ENCODE results near the gene CFAP74. TPM values are rescaled to one million over a fixed set of nuclear protein-coding genes. Genes with fewer than 3 reads are reported as not detected.

The CFAP74 gene
- total and polyA plus RNA-seq, 11 donors = 0.03 to 0.33 (median 0.07) TPM; not detected in 8

GRCh38 chr1:2028870-2029560 lies 25.4 kb upstream of the CFAP74 start:
- TF ChIP-seq, protein P1, sequence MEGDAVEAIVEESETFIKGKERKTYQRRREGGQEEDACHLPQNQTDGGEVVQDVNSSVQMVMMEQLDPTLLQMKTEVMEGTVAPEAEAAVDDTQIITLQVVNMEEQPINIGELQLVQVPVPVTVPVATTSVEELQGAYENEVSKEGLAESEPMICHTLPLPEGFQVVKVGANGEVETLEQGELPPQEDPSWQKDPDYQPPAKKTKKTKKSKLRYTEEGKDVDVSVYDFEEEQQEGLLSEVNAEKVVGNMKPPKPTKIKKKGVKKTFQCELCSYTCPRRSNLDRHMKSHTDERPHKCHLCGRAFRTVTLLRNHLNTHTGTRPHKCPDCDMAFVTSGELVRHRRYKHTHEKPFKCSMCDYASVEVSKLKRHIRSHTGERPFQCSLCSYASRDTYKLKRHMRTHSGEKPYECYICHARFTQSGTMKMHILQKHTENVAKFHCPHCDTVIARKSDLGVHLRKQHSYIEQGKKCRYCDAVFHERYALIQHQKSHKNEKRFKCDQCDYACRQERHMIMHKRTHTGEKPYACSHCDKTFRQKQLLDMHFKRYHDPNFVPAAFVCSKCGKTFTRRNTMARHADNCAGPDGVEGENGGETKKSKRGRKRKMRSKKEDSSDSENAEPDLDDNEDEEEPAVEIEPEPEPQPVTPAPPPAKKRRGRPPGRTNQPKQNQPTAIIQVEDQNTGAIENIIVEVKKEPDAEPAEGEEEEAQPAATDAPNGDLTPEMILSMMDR (IDR thresholded peaks at IDR 0.05) = no peak
- TF ChIP-seq POLR2A (IDR thresholded peaks at IDR 0.05) = no peak
- intact Hi-C loops (cut with DNase I) = no loop called here
- H3K4me1 ChIP-seq = peaks cover 0 to 25% (median 10%) of the 10 kb centered on the region in 12 donors

DNA sequence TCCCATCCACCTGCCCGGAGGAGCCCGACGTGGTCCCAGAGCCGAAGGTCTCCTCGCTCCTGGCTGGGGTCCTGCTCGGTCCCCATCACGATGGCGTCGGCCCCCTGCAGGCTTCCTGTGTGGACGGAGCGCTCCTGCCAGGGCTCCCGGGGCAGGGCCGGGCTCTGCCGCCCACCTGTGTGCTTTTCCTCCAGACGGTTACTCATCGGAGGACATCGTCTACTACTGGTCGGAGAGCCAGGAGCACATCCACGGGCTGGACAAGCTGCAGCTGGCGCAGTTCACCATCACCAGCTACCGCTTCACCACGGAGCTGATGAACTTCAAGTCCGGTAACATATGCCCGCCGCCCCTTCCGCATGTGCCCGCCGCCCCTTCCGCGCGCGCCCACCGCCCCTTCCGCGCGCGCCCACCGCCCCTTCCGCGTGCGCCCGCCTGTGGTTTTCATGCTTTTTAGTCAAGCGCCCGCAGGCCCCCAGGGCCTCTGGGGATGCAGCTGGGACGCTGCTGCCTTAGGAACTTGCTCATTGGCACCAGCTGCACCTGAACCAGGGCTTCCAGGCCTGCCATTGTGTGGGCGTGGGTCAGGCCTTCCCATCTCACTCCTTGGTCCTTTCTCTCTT lies 24.5 kb upstream of the CFAP74 start:
- Histone ChIP-seq H3K27ac (no peak overlapping the region), H3K9me3 (no peaks in the 10 kb centered on the region), H3K27me3 (peaks cover 0 to 15% (median 4%) of the 10 kb centered on the region in 9 donors), H3K4me1 (peaks cover 0 to 23% (median 10%) of the 10 kb centered on the region in 12 donors), H3K4me3 (no peak overlapping the region), H3K36me3 (no peaks in the 10 kb centered on the region)
- intact Hi-C loops (cut with DNase I) = no loop called here
- TF ChIP-seq POLR2A (IDR thresholded peaks at IDR 0.05) = no peak
- TF ChIP-seq, protein P1 (IDR thresholded peaks at IDR 0.05) = no peak
- WGBS, 4 donors = 91 to 93% (median 92%) methylated on average over 37 to 46 of the region's 46 CpGs
- ATAC-seq (no peak), DNase-seq (no peak)

More at GRCh38 chr1:2028870-2029560, 25.4 kb upstream of the CFAP74 start:
- ATAC-seq (no peak), DNase-seq (no peak)
- peaks cover 0 to 7% (median 0%) of the 10 kb centered on the region in 9 donors for H3K27me3 ChIP-seq
- WGBS, 4 donors = 87 to 93% (median 88%) methylated on average over 23 to 26 of the region's 26 CpGs
- H3K36me3 ChIP-seq = no peaks in the 10 kb centered on the region
- H3K4me3 ChIP-seq = no peak overlapping the region
- no peaks in the 10 kb centered on the region for H3K9me3 ChIP-seq
- no peak overlapping the region for H3K27ac ChIP-seq

GRCh38 chr1:2025491-2025981 lies 21.9 kb upstream of the CFAP74 start:
- Histone ChIP-seq H3K4me1 (peaks cover 0 to 15% (median 10%) of the 10 kb centered on the region in 12 donors), H3K9me3 (no peaks in the 10 kb centered on the region), H3K4me3 (peak overlapping the region in 8 of 12 donors; percentile 23 to 38 (median 27)), H3K36me3 (no peaks in the 10 kb centered on the region), H3K27me3 (peaks cover 4 to 40% (median 26%) of the 10 kb centered on the region in 9 donors), H3K27ac (peak overlapping the region in 8 of 12 donors; percentile 11 to 82 (median 52))
- TF ChIP-seq, protein P1 (IDR thresholded peaks at IDR 0.05) = no peak
- no peak for TF ChIP-seq POLR2A (IDR thresholded peaks at IDR 0.05)
- intact Hi-C loops (cut with DNase I) = no loop called here
- DNase-seq (peak; percentile 57 to 79 (median 71)), ATAC-seq (peak; percentile 44 to 78 (median 63))
- 38 to 49% (median 44%) methylated on average over 27 to 39 of the region's 39 CpGs for WGBS, 4 donors

DNA sequence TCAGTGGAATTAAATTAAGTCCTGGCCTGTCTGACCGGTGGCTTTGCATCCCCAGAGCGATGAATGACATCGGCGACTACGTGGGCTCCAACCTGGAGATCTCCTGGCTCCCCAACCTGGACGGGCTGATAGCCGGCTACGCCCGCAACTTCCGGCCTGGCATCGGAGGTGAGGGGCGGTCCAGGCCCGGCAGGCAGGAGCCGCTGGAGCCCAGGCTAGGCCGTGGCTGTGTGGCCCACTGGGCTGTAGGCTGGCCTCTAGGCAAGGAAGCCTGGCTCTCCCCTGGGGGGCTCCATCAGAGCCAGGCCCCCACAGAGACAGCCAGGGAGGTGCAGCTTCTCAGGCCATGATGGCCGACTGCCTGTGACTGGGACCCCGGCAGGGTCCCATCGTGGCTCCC lies 21.3 kb upstream of the CFAP74 start:
- no peak for DNase-seq
- 87 to 95% (median 89%) methylated on average over 4 to 18 of the region's 18 CpGs for WGBS, 4 donors
- peak overlapping the region in 2 of 12 donors; percentile 56 to 82 for H3K27ac ChIP-seq

More for the DNA sequence above, 21.3 kb upstream of the CFAP74 start:
- Histone ChIP-seq H3K9me3 (no peaks in the 10 kb centered on the region), H3K36me3 (no peaks in the 10 kb centered on the region), H3K27me3 (peaks cover 7 to 47% (median 33%) of the 10 kb centered on the region in 9 donors), H3K4me3 (no peak overlapping the region), H3K4me1 (peaks cover 0 to 17% (median 10%) of the 10 kb centered on the region in 12 donors)
- TF ChIP-seq, protein P1 (IDR thresholded peaks at IDR 0.05) = no peak
- no peak for TF ChIP-seq POLR2A (IDR thresholded peaks at IDR 0.05)
- intact Hi-C loops (cut with DNase I) = no loop called here
- ATAC-seq = no peak

All from heart left ventricle (tissue), 16 donors.